HFFc6 (cell line): Measurements from ENCODE around the gene CTNNA2. TPM values are rescaled to one million over a fixed set of nuclear protein-coding genes. Genes with fewer than 3 reads are reported as not detected.

Experiments used
- DNase-seq: peaks from one replicate; pipeline ENCODE4 v3.0.0-alpha.2; 2018
- H3K27ac Mint-ChIP-seq: 2 replicates; pipeline ENCODE4 v1.8.0; 2020; ENCODE audit warnings: mild to moderate bottlenecking, mixed read lengths
- H3K27me3 Mint-ChIP-seq: 2 replicates; pipeline ENCODE4 v1.8.0; 2021; ENCODE audit warnings: mild to moderate bottlenecking, moderate library complexity, mixed read lengths; ENCODE audit not compliant: insufficient read depth
- H3K36me3 Mint-ChIP-seq: 2 replicates; pipeline ENCODE4 v1.8.0; 2021; ENCODE audit warnings: low read depth, mixed read lengths
- H3K4me1 Mint-ChIP-seq: 2 replicates; pipeline ENCODE4 v1.8.0; 2020; ENCODE audit warnings: low read depth, mixed read lengths
- H3K4me3 Mint-ChIP-seq: 2 replicates; pipeline ENCODE4 v1.8.0; 2020; ENCODE audit warnings: mild to moderate bottlenecking, moderate library complexity, mixed read lengths
- H3K9me3 Mint-ChIP-seq: 2 replicates; pipeline ENCODE4 v1.8.0; 2020; ENCODE audit warnings: mild to moderate bottlenecking, mixed read lengths
- CTCF ChIP-seq: fragments of 200-600 bp; sonication (generic); IDR thresholded peaks from 2 replicates; pipeline ENCODE4 v1.5.0; 2021; ENCODE audit warnings: antibody characterized with exemption, mild to moderate bottlenecking
- total RNA-seq, 6 experiments: library from RNA; stranded (reverse); fragmentation: NEBNext Ultra II Directional; extraction: Animal tissue kit (Norgen Biotek cat#: 25700); gene quantifications; 2 replicates in 1 of 6; 3 replicates in 5 of 6; pipeline ENCODE4 v1.2.3, GENCODE V29; 2021

The CTNNA2 gene
- total RNA-seq, 6 experiments from 2014 or later: not detected

- no peak overlapping the region for H3K27ac Mint-ChIP-seq
- no peak overlapping the region for H3K4me3 Mint-ChIP-seq
- H3K4me1 Mint-ChIP-seq: no peaks in the 10 kb centered on the region
- TF ChIP-seq CTCF: no peak
- DNase-seq: no peak
- H3K9me3 Mint-ChIP-seq: no peaks in the 10 kb centered on the region
- no peaks in the 10 kb centered on the region for H3K36me3 Mint-ChIP-seq
- peaks cover 5% of the 10 kb centered on the region for H3K27me3 Mint-ChIP-seq
These were observed 641.5 kb downstream of the CTNNA2 start for GRCh38 chr2:80154231-80154915.

- H3K27me3 Mint-ChIP-seq: no peaks in the 10 kb centered on the region
- H3K27ac Mint-ChIP-seq: no peak overlapping the region
- no peaks in the 10 kb centered on the region for H3K9me3 Mint-ChIP-seq
These were observed 651.5 kb downstream of the CTNNA2 start for GRCh38 chr2:80164375-80164774.

GRCh38 chr2:80166483-80167171 is 653.8 kb downstream of the CTNNA2 start:
- Mint-ChIP-seq H3K27ac (no peak overlapping the region), H3K9me3 (no peaks in the 10 kb centered on the region), H3K27me3 (no peaks in the 10 kb centered on the region), H3K36me3 (no peaks in the 10 kb centered on the region), H3K4me3 (no peak overlapping the region), H3K4me1 (no peaks in the 10 kb centered on the region)
- DNase-seq: no peak
- TF ChIP-seq CTCF: no peak

More at GRCh38 chr2:80164375-80164774, 651.5 kb downstream of the CTNNA2 start:
- no peaks in the 10 kb centered on the region for H3K36me3 Mint-ChIP-seq
- no peak for DNase-seq
- no peak for TF ChIP-seq CTCF
- H3K4me1 Mint-ChIP-seq: no peaks in the 10 kb centered on the region
- no peak overlapping the region for H3K4me3 Mint-ChIP-seq

GRCh38 chr2:80167284-80167808 is 654.5 kb downstream of the CTNNA2 start:
- H3K9me3 Mint-ChIP-seq: no peaks in the 10 kb centered on the region
- H3K27me3 Mint-ChIP-seq: no peaks in the 10 kb centered on the region
- no peak overlapping the region for H3K27ac Mint-ChIP-seq
- no peak for TF ChIP-seq CTCF
- no peak overlapping the region for H3K4me3 Mint-ChIP-seq
- H3K36me3 Mint-ChIP-seq: no peaks in the 10 kb centered on the region
- no peak for DNase-seq
- H3K4me1 Mint-ChIP-seq: no peaks in the 10 kb centered on the region

- TF ChIP-seq CTCF: no peak
- DNase-seq: no peak
- Mint-ChIP-seq H3K27me3 (no peaks in the 10 kb centered on the region), H3K4me1 (no peaks in the 10 kb centered on the region), H3K9me3 (no peaks in the 10 kb centered on the region), H3K4me3 (no peak overlapping the region), H3K36me3 (no peaks in the 10 kb centered on the region), H3K27ac (no peak overlapping the region)
These were observed 655.2 kb downstream of the CTNNA2 start for GRCh38 chr2:80168037-80168436.
